ENCODE data around the gene KRT38. TPM values are rescaled to one million over a fixed set of nuclear protein-coding genes. Genes with fewer than 3 reads are reported as not detected.

KRT38 gene
- total RNA-seq, 2 experiments from 2014 or later = not detected

DNA sequence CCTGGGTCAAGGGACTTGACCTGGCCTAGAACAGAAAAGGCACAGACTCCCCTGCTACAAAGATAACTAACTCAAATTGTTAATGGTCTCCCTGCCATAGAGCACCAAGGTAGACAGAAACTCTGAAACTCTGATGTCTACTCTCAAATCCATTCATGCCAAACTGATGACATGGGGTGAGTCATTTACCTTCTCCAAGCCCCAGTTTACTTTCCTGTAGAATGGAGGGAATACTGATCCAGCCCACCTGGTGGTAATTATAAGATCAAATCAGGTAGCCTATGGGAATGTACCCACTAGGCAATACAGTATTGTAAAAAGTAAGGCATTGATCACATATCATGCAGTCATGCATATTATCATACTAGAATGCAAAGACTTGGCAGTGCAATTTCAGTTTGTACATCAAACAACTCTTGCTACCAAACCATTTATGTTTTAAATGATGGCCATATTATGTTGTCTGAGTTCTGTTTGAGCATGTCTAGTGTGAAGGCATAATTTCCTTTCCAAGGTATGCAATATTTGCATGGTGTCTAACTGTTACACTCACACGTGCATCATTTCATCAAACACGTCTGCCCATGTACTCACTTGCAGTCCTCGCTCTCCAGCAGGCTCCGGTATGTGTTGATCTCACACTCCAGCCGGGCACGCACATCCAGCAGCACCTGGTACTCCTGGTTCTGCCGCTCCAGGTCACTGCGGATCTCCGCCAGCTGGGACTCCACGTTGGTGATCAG lies 46.4 kb downstream of the KRT38 start:
- no peak for ATAC-seq
- no peaks in the 10 kb centered on the region for H3K36me3 Mint-ChIP-seq

GRCh38 chr17:41393826-41394225 lies 47.0 kb downstream of the KRT38 start:
- no peaks in the 10 kb centered on the region for H3K4me1 Mint-ChIP-seq
- H3K27me3 Mint-ChIP-seq = peaks cover 28% of the 10 kb centered on the region
- H3K27ac Mint-ChIP-seq = no peak overlapping the region
- no peak for DNase-seq
- no peaks in the 10 kb centered on the region for H3K36me3 Mint-ChIP-seq
- CTCF ChIA-PET = no interaction called here
- H3K4me3 Mint-ChIP-seq = no peak overlapping the region
- ATAC-seq = no peak
- H3K9me3 Mint-ChIP-seq (ENCODE audit: low read depth) = no peaks in the 10 kb centered on the region

More for the DNA sequence above, 46.4 kb downstream of the KRT38 start:
- H3K4me3 Mint-ChIP-seq = no peak overlapping the region
- H3K27me3 Mint-ChIP-seq = peaks cover 24% of the 10 kb centered on the region
- no peak overlapping the region for H3K27ac Mint-ChIP-seq
- no peaks in the 10 kb centered on the region for H3K9me3 Mint-ChIP-seq (ENCODE audit: low read depth)
- no peak for DNase-seq
- no peaks in the 10 kb centered on the region for H3K4me1 Mint-ChIP-seq
- CTCF ChIA-PET = no interaction called here

- peaks cover 30% of the 10 kb centered on the region for H3K27me3 Mint-ChIP-seq
- DNase-seq = no peak
Measured at GRCh38 chr17:41393294-41393693, 47.5 kb downstream of the KRT38 start.

GRCh38 chr17:41392278-41392677 lies 48.5 kb downstream of the KRT38 start:
- H3K27me3 Mint-ChIP-seq = peaks cover 32% of the 10 kb centered on the region
- H3K9me3 Mint-ChIP-seq (ENCODE audit: low read depth) = no peaks in the 10 kb centered on the region
- ATAC-seq (no peak), DNase-seq (no peak)
- H3K36me3 Mint-ChIP-seq = peaks cover 2% of the 10 kb centered on the region
- no peak overlapping the region for H3K4me3 Mint-ChIP-seq
- CTCF ChIA-PET = no interaction called here
- no peak overlapping the region for H3K27ac Mint-ChIP-seq
- H3K4me1 Mint-ChIP-seq = no peaks in the 10 kb centered on the region

More at GRCh38 chr17:41393294-41393693, 47.5 kb downstream of the KRT38 start:
- ATAC-seq = no peak
- Mint-ChIP-seq H3K4me3 (no peak overlapping the region), H3K9me3 (ENCODE audit: low read depth) (no peaks in the 10 kb centered on the region), H3K27ac (no peak overlapping the region), H3K4me1 (no peaks in the 10 kb centered on the region), H3K36me3 (no peaks in the 10 kb centered on the region)
- CTCF ChIA-PET = no interaction called here

DNA sequence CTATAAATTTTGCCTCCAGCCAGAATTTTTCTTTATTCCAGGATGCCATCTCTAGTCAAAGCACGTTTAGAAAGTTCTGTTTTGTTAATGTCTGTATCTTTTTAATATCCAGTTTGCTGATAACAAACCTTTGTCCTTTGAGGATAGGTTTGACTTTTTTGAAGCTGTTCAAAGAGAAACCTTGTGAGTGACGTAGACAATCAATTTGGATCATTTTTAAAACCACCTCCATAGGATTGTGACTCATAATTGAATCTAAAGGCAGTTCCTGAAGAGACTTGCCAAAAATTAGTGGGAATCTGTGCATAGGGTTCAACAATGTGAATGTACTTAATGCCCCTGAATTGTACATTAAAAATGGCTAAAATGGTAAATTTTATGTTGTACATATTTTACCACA lies 49.2 kb downstream of the KRT38 start:
- H3K27me3 Mint-ChIP-seq = peaks cover 34% of the 10 kb centered on the region
- no peaks in the 10 kb centered on the region for H3K4me1 Mint-ChIP-seq
- CTCF ChIA-PET = no interaction called here

DNA sequence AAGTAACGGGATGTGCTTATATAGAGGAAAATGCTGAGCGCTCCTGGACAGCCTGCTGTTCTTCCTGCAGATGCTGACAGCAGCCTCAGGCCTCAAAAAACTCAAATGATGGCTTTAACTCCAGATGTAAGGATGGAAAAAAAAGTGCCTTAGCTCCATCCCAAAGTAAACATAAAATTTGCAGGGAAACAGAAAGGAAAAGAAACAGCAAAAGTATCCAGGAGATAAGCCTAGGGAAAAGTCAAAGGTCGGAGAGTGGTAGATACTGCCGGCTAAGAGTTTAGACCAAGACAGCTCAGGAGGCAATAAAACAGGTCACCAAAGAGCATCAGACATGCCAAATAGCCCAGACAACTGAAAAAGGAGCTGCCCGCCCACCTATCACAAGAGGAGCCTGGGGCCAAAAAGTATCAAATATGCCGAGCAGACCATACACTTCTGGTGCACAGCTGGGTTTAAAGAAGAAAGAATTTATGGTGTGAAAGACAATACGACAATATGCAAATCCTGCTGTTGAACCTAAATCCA lies 50.3 kb downstream of the KRT38 start:
- Mint-ChIP-seq H3K27me3 (peaks cover 33% of the 10 kb centered on the region), H3K27ac (no peak overlapping the region), H3K36me3 (peaks cover 2% of the 10 kb centered on the region), H3K4me3 (no peak overlapping the region), H3K4me1 (no peaks in the 10 kb centered on the region), H3K9me3 (ENCODE audit: low read depth) (peaks cover 3% of the 10 kb centered on the region)
- DNase-seq (no peak), ATAC-seq (no peak)
- CTCF ChIA-PET = interaction anchor here (1.0 to 1.5 kb wide), 2 partner anchors 21 to 159 kb away, joined by 3 to 4 read pairs; partner anchors contain the start of gene KRT33B

More for the DNA sequence above, 49.2 kb downstream of the KRT38 start:
- Mint-ChIP-seq H3K9me3 (ENCODE audit: low read depth) (peaks cover 2% of the 10 kb centered on the region), H3K4me3 (no peak overlapping the region), H3K27ac (no peak overlapping the region), H3K36me3 (peaks cover 2% of the 10 kb centered on the region)
- ATAC-seq (no peak), DNase-seq (no peak)

DNA sequence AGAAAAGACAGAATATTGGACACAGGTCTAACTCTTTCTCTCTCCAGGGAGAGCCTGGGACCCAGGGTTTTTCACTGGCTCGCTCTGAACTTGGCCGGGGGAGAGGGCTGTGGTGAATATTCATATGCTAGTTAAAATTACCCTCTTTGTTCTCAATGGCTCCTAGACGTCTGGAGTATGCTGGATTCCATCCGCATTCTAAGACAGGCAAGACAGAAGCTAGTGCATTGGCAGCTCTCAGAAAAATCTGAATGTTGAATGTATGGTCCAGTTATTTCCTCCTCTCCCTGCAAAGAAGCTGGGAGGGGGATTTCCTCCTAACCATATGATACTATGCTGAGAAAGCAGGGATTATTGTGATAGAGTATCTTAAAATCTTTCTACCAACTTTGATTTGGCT lies 53.1 kb downstream of the KRT38 start:
- DNase-seq (no peak), ATAC-seq (no peak)
- Mint-ChIP-seq H3K9me3 (ENCODE audit: low read depth) (peaks cover 3% of the 10 kb centered on the region), H3K27me3 (peaks cover 37% of the 10 kb centered on the region), H3K4me1 (no peaks in the 10 kb centered on the region), H3K27ac (no peak overlapping the region), H3K4me3 (no peak overlapping the region), H3K36me3 (peaks cover 2% of the 10 kb centered on the region)
- CTCF ChIA-PET = no interaction called here

- no peak for ATAC-seq
- Mint-ChIP-seq H3K36me3 (peaks cover 2% of the 10 kb centered on the region), H3K4me1 (no peaks in the 10 kb centered on the region), H3K27me3 (peaks cover 31% of the 10 kb centered on the region), H3K9me3 (ENCODE audit: low read depth) (peaks cover 3% of the 10 kb centered on the region), H3K27ac (no peak overlapping the region), H3K4me3 (no peak overlapping the region)
- DNase-seq = no peak
- CTCF ChIA-PET = no interaction called here
Measured at GRCh38 chr17:41386227-41386626, 54.6 kb downstream of the KRT38 start.

Other genes with a start within 250 kb of the KRT38 start
- not detected for gene KRTAP9-2, start 214.3 kb downstream of the KRT38 start, total RNA-seq
- not detected for gene KRTAP9-3, start 208.5 kb downstream of the KRT38 start, total RNA-seq
- not detected for gene KRTAP9-8, start 203.0 kb downstream of the KRT38 start, total RNA-seq
- not detected for gene KRTAP9-4, start 191.3 kb downstream of the KRT38 start, total RNA-seq
- not detected for gene KRTAP9-9, start 185.6 kb downstream of the KRT38 start, total RNA-seq
- not detected for gene KRTAP9-6, start 175.6 kb downstream of the KRT38 start, total RNA-seq
- not detected for gene KRTAP9-7, start 165.3 kb downstream of the KRT38 start, total RNA-seq
- not detected for gene KRTAP29-1, start 138.1 kb downstream of the KRT38 start, total RNA-seq
- gene KRTAP16-1, start 131.7 kb downstream of the KRT38 start, total RNA-seq = not detected
- gene KRTAP17-1, start 125.3 kb downstream of the KRT38 start, total RNA-seq = not detected
- not detected for gene KRT33A, start 90.2 kb downstream of the KRT38 start, total RNA-seq
- gene KRT33B, start 71.2 kb downstream of the KRT38 start, total RNA-seq = not detected
- gene KRT34, start 58.7 kb downstream of the KRT38 start, total RNA-seq = not detected
- not detected for gene KRT31, start 43.4 kb downstream of the KRT38 start, total RNA-seq
- not detected for gene KRT37, start 16.4 kb downstream of the KRT38 start, total RNA-seq
- gene KRT32, start 26.4 kb upstream of the KRT38 start, total RNA-seq = not detected
- gene KRT35, start 40.2 kb upstream of the KRT38 start, total RNA-seq = not detected
- gene KRT36, start 48.9 kb upstream of the KRT38 start, total RNA-seq = not detected
- not detected for gene KRT13, start 64.6 kb upstream of the KRT38 start, total RNA-seq
- gene KRT15, start 77.9 kb upstream of the KRT38 start, total RNA-seq = not detected
- gene KRT19, start 87.3 kb upstream of the KRT38 start, total RNA-seq = not detected
- not detected for gene KRT9, start 131.1 kb upstream of the KRT38 start, total RNA-seq
- gene KRT14, start 145.9 kb upstream of the KRT38 start, total RNA-seq = not detected
- gene KRT16, start 171.8 kb upstream of the KRT38 start, total RNA-seq = not detected
- under 1 TPM in 1 of 2 experiments, not detected in 1; 0.80 TPM for gene KRT17, start 183.6 kb upstream of the KRT38 start, total RNA-seq
- 100 to 1,000 TPM; 593 to 900 TPM for gene EIF1, start 247.9 kb upstream of the KRT38 start, total RNA-seq

Measured in activated CD8-positive, alpha-beta memory T cell treated with anti-CD3 and anti-CD28 coated beads, Interleukin-2, amount 10 ng/mL, durations not matched to agents 7 days and 5 days (primary cell).